Fibroblast of lung (primary cell): ENCODE data around the gene ZNF451. TPM values are rescaled to one million over a fixed set of nuclear protein-coding genes. Genes with fewer than 3 reads are reported as not detected.

Experiments
- DNase-seq, 2 donors: peaks; one replicate each; pipeline versions ENCODE4 v3.0.0 to v3.0.0-alpha.2; 2010; ENCODE audit warnings: low read depth in 2 of 2
- H2AFZ ChIP-seq: 2 replicates; pipeline ENCODE4 v1.5.1; 2012; ENCODE audit warnings: low read length, control low read depth, inconsistent platforms
- H3K27ac ChIP-seq: 2 replicates; pipeline ENCODE4 v1.5.1; 2011; ENCODE audit warnings: low read length, control low read depth; ENCODE audit not compliant: insufficient read depth
- H3K27me3 ChIP-seq: 2 replicates; pipeline ENCODE4 v1.5.1; 2011; ENCODE audit warnings: mild to moderate bottlenecking, low read length; ENCODE audit not compliant: control insufficient read depth, insufficient read depth
- H3K36me3 ChIP-seq: 2 replicates; pipeline ENCODE4 v1.5.1; 2011; ENCODE audit warnings: low read length; ENCODE audit not compliant: control insufficient read depth, insufficient read depth
- H3K4me1 ChIP-seq: 2 replicates; pipeline ENCODE4 v1.5.1; 2011; ENCODE audit warnings: low read length; ENCODE audit not compliant: control insufficient read depth, insufficient read depth; ENCODE audit errors: extremely low read depth
- H3K4me2 ChIP-seq: 2 replicates; pipeline ENCODE4 v1.5.1; 2011; ENCODE audit warnings: low read length, control low read depth; ENCODE audit not compliant: insufficient read depth; ENCODE audit errors: extremely low read depth
- H3K4me3 ChIP-seq, 4 experiments: fragments of 200-600 bp in 1 of 4; sonication (generic) in 1 of 4; replicated peaks in 1 of 4; 2 replicates each; pipeline ENCODE4 v1.5.1; 2011 to 2016; ENCODE audit warnings: low read length in 4 of 4, low read depth in 3 of 4, mild to moderate bottlenecking in 3 of 4, control low read depth in 2 of 4, inconsistent platforms in 1 of 4, mixed read lengths in 1 of 4; ENCODE audit not compliant: insufficient read depth in 1 of 4; ENCODE audit errors: control extremely low read depth in 1 of 4
- H3K79me2 ChIP-seq: 2 replicates; pipeline ENCODE4 v1.5.1; 2012; ENCODE audit warnings: mild to moderate bottlenecking, low read length, inconsistent platforms; ENCODE audit not compliant: control insufficient read depth, insufficient read depth
- H3K9ac ChIP-seq: 2 replicates; pipeline ENCODE4 v1.5.1; 2011; ENCODE audit warnings: mild to moderate bottlenecking, low read length, control low read depth; ENCODE audit not compliant: insufficient read depth
- H3K9me3 ChIP-seq: 2 replicates; pipeline ENCODE4 v1.5.1; 2012; ENCODE audit warnings: low read depth, low read length; ENCODE audit not compliant: control insufficient read depth, insufficient read depth
- H4K20me1 ChIP-seq: 2 replicates; pipeline ENCODE4 v1.5.1; 2011; ENCODE audit warnings: low read length; ENCODE audit not compliant: control insufficient read depth, insufficient read depth; ENCODE audit errors: extremely low read depth
- CTCF ChIP-seq, 2 donors: IDR thresholded peaks in 1 of 2; conservative IDR thresholded peaks in 1 of 2; 1 replicate in 1 of 2; 2 replicates in 1 of 2; pipeline ENCODE4 v1.5.1; 2011 to 2012; ENCODE audit warnings: low read length in 2 of 2, control low read depth in 1 of 2, inconsistent platforms in 1 of 2, low read depth in 1 of 2, mild to moderate bottlenecking in 1 of 2
- EZH2 ChIP-seq: IDR thresholded peaks from 2 replicates; pipeline ENCODE4 v1.5.1; 2012; ENCODE audit warnings: low read length, control low read depth, mild to moderate bottlenecking; ENCODE audit errors: missing control alignments
- polyA plus RNA-seq, 2 donors: library from polyadenylated mRNA; depleted of rRNA in 1 of 2; stranded (reverse) in 1 of 2; unstranded in 1 of 2; fragments of >200 nt; gene quantifications; 2 replicates each; pipeline ENCODE4 v1.2.1, GENCODE V29; 2011 to 2012; ENCODE audit warnings: missing spikeins in 1 of 2
- total RNA-seq: library from RNA; depleted of rRNA; stranded (reverse); fragments of >200 nt; gene quantifications from 2 replicates; pipeline ENCODE4 v1.2.1, GENCODE V29; 2014

ZNF451 gene
- total and polyA plus RNA-seq, 2 donors (not counting 1 experiment from before 2014, with no cell fraction given), result 30.0 to 74.6 TPM

DNA sequence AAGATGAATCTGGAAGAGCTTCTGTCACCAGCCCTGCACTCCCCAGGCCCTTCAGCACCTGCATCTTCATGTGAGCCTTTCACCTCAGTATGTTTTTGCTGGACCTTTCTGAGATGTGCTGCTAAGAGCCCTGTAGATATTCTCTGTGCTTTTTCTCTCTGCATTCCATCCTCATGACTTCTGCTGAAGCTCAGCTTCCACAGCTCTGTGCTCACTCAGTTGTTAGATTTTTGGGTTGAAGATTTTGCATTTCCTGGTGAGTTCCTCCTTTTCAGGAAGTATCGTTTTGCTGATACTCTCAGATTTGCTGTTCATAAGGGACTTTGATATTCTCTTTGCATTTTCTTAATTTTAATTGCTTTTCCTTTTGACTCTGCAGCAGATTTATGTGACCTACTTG is 25.2 kb upstream of the ZNF451 start:
- DNase-seq, result peak in 1 of 2 donors; percentile 51
- no peaks in the 10 kb centered on the region for H3K9me3 ChIP-seq
- TF ChIP-seq EZH2 (no peak), CTCF (conservative IDR thresholded peaks at IDR 0.05 in 1 of 2, IDR thresholded peaks at IDR 0.05 in 1 of 2; ENCODE audit: low read depth in 1 of 2, low read length in 2 of 2) (no peak)
- no peaks in the 10 kb centered on the region for H3K27me3 ChIP-seq
- H3K9ac ChIP-seq, result no peak overlapping the region
- H3K27ac ChIP-seq, result no peak overlapping the region
- H3K4me3 ChIP-seq, result no peak overlapping the region
- H3K36me3 ChIP-seq, result no peaks in the 10 kb centered on the region
- no peaks in the 10 kb centered on the region for H3K4me1 ChIP-seq
- H3K4me2 ChIP-seq, result no peak overlapping the region
- no peaks in the 10 kb centered on the region for H3K79me2 ChIP-seq
- H2AFZ ChIP-seq, result no peak overlapping the region
- no peaks in the 10 kb centered on the region for H4K20me1 ChIP-seq

GRCh38 chr6:57068061-57068460 is 21.9 kb upstream of the ZNF451 start:
- no peak overlapping the region for H3K4me3 ChIP-seq

DNA sequence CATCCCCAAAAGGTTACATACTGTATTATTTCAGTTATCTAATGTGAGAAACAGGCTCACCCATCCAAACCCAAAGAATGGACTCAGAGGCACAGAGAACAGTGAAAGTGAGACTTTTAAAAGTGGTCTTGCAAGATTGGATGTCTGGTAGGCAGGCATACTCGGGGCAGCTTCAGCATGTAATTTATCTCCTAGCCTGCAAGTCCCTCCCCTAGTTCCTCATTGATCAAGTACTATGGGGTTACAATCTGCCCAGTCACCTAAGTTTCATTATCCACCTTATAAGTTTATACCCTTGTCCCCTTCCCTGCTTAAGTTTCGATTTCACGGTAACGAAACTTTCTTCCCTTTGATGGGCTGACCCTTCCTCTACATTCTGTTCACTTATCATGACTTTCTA is 20.8 kb upstream of the ZNF451 start:
- H3K36me3 ChIP-seq, result peaks cover 2% of the 10 kb centered on the region
- no peaks in the 10 kb centered on the region for H4K20me1 ChIP-seq
- TF ChIP-seq EZH2 (no peak), CTCF (conservative IDR thresholded peaks at IDR 0.05 in 1 of 2, IDR thresholded peaks at IDR 0.05 in 1 of 2; ENCODE audit: low read depth in 1 of 2, low read length in 2 of 2) (no peak)
- DNase-seq, result no peak
- H3K4me3 ChIP-seq, result no peak overlapping the region
- H3K27me3 ChIP-seq, result no peaks in the 10 kb centered on the region
- H3K27ac ChIP-seq, result no peak overlapping the region
- no peak overlapping the region for H3K4me2 ChIP-seq
- H3K4me1 ChIP-seq, result no peaks in the 10 kb centered on the region
- H3K79me2 ChIP-seq, result no peaks in the 10 kb centered on the region
- H3K9ac ChIP-seq, result no peak overlapping the region
- H3K9me3 ChIP-seq, result no peaks in the 10 kb centered on the region
- H2AFZ ChIP-seq, result no peak overlapping the region

More at GRCh38 chr6:57068061-57068460, 21.9 kb upstream of the ZNF451 start:
- Histone ChIP-seq H3K9me3 (no peaks in the 10 kb centered on the region), H2AFZ (no peak overlapping the region), H3K79me2 (no peaks in the 10 kb centered on the region), H3K36me3 (no peaks in the 10 kb centered on the region), H3K27ac (no peak overlapping the region), H3K27me3 (no peaks in the 10 kb centered on the region), H3K4me1 (no peaks in the 10 kb centered on the region), H4K20me1 (no peaks in the 10 kb centered on the region), H3K4me2 (no peak overlapping the region), H3K9ac (no peak overlapping the region)
- no peak for TF ChIP-seq EZH2
- TF ChIP-seq CTCF (conservative IDR thresholded peaks at IDR 0.05 in 1 of 2, IDR thresholded peaks at IDR 0.05 in 1 of 2; ENCODE audit: low read depth in 1 of 2, low read length in 2 of 2), result no peak
- peak in 1 of 2 donors; percentile 82 for DNase-seq
